HFF-Myc (cell line): ENCODE measurements around the gene TBRG4.
A peak's percentile ranks its signal among the peaks of the same experiment; 100 is the strongest.

Source experiments
- DNase-seq: peaks from one replicate; pipeline ENCODE4 v3.0.0-alpha.2; 2011; ENCODE audit warnings: low read depth; ENCODE audit errors: extremely low read depth
- H3K4me3 ChIP-seq: replicated peaks from 2 replicates; pipeline ENCODE4 v1.5.1; 2011; ENCODE audit warnings: low read depth, mild to moderate bottlenecking, control low read depth, low read length
- TF ChIP-seq, protein P1 (sequence below): IDR thresholded peaks from 2 replicates; pipeline ENCODE4 v1.5.1; 2012; ENCODE audit warnings: mild to moderate bottlenecking, low read depth, low read length, control low read depth; ENCODE audit errors: missing control alignments

The TBRG4 gene

GRCh38 chr7:45089341-45089891 lies 22.1 kb downstream of the TBRG4 start:
- DNase-seq: no peak
- TF ChIP-seq, protein P1, sequence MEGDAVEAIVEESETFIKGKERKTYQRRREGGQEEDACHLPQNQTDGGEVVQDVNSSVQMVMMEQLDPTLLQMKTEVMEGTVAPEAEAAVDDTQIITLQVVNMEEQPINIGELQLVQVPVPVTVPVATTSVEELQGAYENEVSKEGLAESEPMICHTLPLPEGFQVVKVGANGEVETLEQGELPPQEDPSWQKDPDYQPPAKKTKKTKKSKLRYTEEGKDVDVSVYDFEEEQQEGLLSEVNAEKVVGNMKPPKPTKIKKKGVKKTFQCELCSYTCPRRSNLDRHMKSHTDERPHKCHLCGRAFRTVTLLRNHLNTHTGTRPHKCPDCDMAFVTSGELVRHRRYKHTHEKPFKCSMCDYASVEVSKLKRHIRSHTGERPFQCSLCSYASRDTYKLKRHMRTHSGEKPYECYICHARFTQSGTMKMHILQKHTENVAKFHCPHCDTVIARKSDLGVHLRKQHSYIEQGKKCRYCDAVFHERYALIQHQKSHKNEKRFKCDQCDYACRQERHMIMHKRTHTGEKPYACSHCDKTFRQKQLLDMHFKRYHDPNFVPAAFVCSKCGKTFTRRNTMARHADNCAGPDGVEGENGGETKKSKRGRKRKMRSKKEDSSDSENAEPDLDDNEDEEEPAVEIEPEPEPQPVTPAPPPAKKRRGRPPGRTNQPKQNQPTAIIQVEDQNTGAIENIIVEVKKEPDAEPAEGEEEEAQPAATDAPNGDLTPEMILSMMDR: no peak
- H3K4me3 ChIP-seq: peak overlapping the region; percentile 47

GRCh38 chr7:45088821-45089340 lies 22.6 kb downstream of the TBRG4 start, which contains the start of gene NACAD:
Gene NACAD, minus strand, starts transcription at chr7:45088969. Its CDS starts 75 bp downstream, at chr7:45088894.
- peak within 1 kb of the TSS; percentile 47 for H3K4me3 ChIP-seq
- TF ChIP-seq, protein P1: no peak
- DNase-seq: no peak

GRCh38 chr7:45088146-45088701 lies 23.3 kb downstream of the TBRG4 start:
- TF ChIP-seq, protein P1: no peak
- H3K4me3 ChIP-seq: peak overlapping the region; percentile 47
- DNase-seq: no peak

DNA sequence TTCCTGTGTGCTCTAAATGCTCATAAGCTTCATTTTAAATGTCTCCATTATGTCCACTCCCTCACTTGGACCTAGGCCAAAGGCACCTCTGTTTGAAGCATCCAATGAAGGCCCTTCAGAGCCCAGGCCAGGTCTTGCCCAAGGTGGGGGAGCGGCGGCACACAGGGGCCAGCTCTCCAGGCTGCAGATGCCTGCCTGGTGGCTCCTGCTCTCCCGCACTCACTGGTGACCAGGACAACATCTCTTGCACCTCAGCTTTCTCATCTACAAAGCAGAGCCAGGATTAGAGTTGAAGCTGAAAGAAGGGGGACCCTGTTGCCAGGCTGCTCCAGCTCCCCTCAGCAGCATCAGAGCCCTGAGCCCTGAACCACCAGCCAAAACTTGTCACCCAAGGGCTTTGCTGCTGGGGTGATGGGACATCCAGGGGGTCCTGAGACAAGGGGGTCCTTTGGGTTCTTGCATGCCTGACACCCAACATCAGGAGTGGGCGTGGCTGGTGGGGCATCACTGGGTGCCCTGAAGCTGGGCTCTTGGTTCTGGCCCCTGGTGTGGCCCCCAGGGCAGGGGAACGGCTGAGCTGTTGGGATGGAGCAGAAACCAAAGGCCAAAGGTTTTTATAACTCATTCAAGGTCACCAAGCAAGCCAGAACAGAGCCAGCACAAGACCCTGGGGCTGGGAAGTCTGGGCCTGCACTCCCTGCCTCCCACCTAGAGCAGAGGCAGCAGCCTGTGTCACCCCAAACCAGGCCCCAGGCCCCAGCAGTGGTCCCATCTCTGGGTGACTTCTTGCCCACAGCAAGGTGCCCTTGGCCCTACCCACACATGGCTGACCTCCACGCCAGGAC lies 24.0 kb downstream of the TBRG4 start:
- DNase-seq: no peak
- H3K4me3 ChIP-seq: no peak overlapping the region; the same call in 1 of the 2 replicates
- TF ChIP-seq, protein P1: no peak

- no peak for DNase-seq
- TF ChIP-seq, protein P1: no peak
- H3K4me3 ChIP-seq: no peak overlapping the region
Observed at GRCh38 chr7:45086331-45087065, 25.0 kb downstream of the TBRG4 start.

- DNase-seq: no peak
- TF ChIP-seq, protein P1: no peak
- no peak overlapping the region for H3K4me3 ChIP-seq
Observed at GRCh38 chr7:45085619-45086200, 25.8 kb downstream of the TBRG4 start.
